Measurements from ENCODE around the gene NCOA3.
"Not testable (repeated sequence)": the region's sequence is repeated elsewhere in the genome, so short reads cannot be mapped to it uniquely, and the experiment has no call there.

The NCOA3 gene

GRCh38 chr20:47571426-47571825 is 69.7 kb downstream of the NCOA3 start:
- DNase-seq: no peak

- no peak for DNase-seq
These were observed 70.5 kb downstream of the NCOA3 start for GRCh38 chr20:47572105-47572729.

GRCh38 chr20:47573559-47573958 is 71.9 kb downstream of the NCOA3 start:
- DNase-seq: no peak

GRCh38 chr20:47574616-47575364 is 73.1 kb downstream of the NCOA3 start:
- no peak for DNase-seq

- DNase-seq: no peak
These were observed 74.9 kb downstream of the NCOA3 start for GRCh38 chr20:47576516-47577033.

- no peak for DNase-seq
These were observed 75.6 kb downstream of the NCOA3 start for GRCh38 chr20:47577314-47577713.

GRCh38 chr20:47578543-47578942 is 76.9 kb downstream of the NCOA3 start:
- no peak for DNase-seq

- not testable (repeated sequence) for DNase-seq
These were observed 79.0 kb downstream of the NCOA3 start for GRCh38 chr20:47580686-47581085.

GRCh38 chr20:47581090-47581489 is 79.4 kb downstream of the NCOA3 start:
- DNase-seq: no peak

GRCh38 chr20:47583551-47583950 is 81.9 kb downstream of the NCOA3 start:
- DNase-seq: no peak

GRCh38 chr20:47585087-47585747 is 83.5 kb downstream of the NCOA3 start:
- DNase-seq: no peak

GRCh38 chr20:47586649-47587294 is 85.1 kb downstream of the NCOA3 start:
- no peak for DNase-seq

GRCh38 chr20:47588158-47588557 is 86.5 kb downstream of the NCOA3 start:
- no peak for DNase-seq

- no peak for DNase-seq
These were observed 89.5 kb downstream of the NCOA3 start for GRCh38 chr20:47591231-47591630.

- DNase-seq: no peak
These were observed 92.5 kb downstream of the NCOA3 start for GRCh38 chr20:47594157-47594556.

GRCh38 chr20:47595138-47595537 is 93.5 kb downstream of the NCOA3 start:
- DNase-seq: not testable (repeated sequence)

- DNase-seq: no peak
These were observed 94.4 kb downstream of the NCOA3 start for GRCh38 chr20:47596003-47596571.

GRCh38 chr20:47597090-47597489 is 95.4 kb downstream of the NCOA3 start:
- DNase-seq: no peak

GRCh38 chr20:47598911-47599744 is 97.4 kb downstream of the NCOA3 start:
- DNase-seq: no peak

GRCh38 chr20:47600967-47601547 is 99.4 kb downstream of the NCOA3 start:
- no peak for DNase-seq

GRCh38 chr20:47603260-47603659 is 101.6 kb downstream of the NCOA3 start:
- no peak for DNase-seq

All from NCI-H1694 treated with DMSO at 0.1 percent for 48 hours (cell line).